Skeletal muscle satellite cell (primary cell): ENCODE measurements around the gene FBXW9.
A peak's percentile ranks its signal among the peaks of the same experiment; 100 is the strongest.
"Not testable (repeated sequence)": the region's sequence is repeated elsewhere in the genome, so short reads cannot be mapped to it uniquely, and the experiment has no call there.

ENCODE experiments used
- H3K27me3 ChIP-seq: 2 replicates; pipeline ENCODE4 v1.7.0; 2013; ENCODE audit warnings: low read length; ENCODE audit not compliant: control insufficient read depth, insufficient read depth
- H3K36me3 ChIP-seq: 2 replicates; pipeline ENCODE4 v1.7.0; 2013; ENCODE audit warnings: mild to moderate bottlenecking, control low read depth, low read length; ENCODE audit not compliant: insufficient read depth
- H3K4me1 ChIP-seq: 2 replicates; pipeline ENCODE4 v1.7.0; 2013; ENCODE audit warnings: low read length; ENCODE audit not compliant: control insufficient read depth, insufficient read depth
- H3K4me2 ChIP-seq: 2 replicates; pipeline ENCODE4 v1.7.0; 2013; ENCODE audit warnings: mild to moderate bottlenecking, low read length
- H3K4me3 ChIP-seq: 2 replicates; pipeline ENCODE4 v1.7.0; 2013; ENCODE audit warnings: low read length
- H3K9ac ChIP-seq: 2 replicates; pipeline ENCODE4 v1.7.0; 2013; ENCODE audit warnings: mild to moderate bottlenecking, low read depth, low read length, moderate library complexity
- H3K9me3 ChIP-seq: replicated peaks from 2 replicates; pipeline ENCODE4 v1.7.0; 2013; ENCODE audit warnings: mild to moderate bottlenecking, control low read depth, low read length

The FBXW9 gene

DNA sequence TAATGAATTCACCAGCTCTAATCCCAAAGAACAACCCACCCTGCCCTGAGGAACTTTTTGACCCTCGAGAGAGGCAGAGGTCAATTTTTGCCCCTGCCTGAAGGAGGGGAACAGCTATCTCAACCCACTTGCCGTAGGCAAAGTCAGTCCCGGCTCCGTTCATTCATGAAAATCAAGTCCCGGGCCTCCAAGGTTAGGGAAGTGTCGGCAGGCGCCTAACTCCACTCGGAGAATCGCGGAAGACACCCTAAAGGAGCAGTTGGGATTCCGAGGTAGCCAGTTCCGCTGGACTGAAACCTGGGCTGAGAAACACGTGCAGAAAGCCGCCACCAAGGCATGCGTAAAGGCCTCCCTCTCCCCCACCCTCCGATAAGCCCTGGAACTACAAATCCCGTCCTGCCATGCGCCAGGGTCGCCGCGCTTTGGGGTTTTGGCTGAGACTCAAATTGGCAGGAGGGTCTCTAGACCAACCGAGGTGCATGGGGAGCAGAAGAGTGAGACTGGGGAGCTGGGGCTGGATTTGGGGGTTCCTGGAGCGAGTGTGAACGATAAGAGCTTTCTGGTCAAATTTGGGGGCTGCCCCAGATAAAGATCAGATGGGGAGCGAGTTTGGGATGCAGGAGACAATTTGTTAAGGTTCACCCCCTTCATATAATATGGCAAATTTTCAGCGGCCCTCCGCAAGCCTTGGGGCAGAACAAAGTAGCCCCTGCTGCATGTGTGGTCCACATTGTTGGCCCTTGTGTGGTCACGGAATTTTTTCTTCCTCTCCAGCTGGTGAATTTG, 27.4 kb upstream of the FBXW9 start, which contains the start of gene TNPO2:
Gene TNPO2 (minus strand): TSS at position 292 of the 786 bp plus-strand sequence. CDS start 2,955 bp downstream, outside the sequence.
- Histone ChIP-seq H3K4me3 (peak within 1 kb of the TSS; percentile 88), H3K4me2 (peak within 1 kb of the TSS; percentile 97), H3K9me3 (no peaks in the 10 kb centered on the region), H3K9ac (peak within 1 kb of the TSS; percentile 91), H3K4me1 (peaks cover 19% of the 10 kb centered on the region), H3K36me3 (peaks cover 25% of the 10 kb centered on the region), H3K27me3 (no peaks in the 10 kb centered on the region)

DNA sequence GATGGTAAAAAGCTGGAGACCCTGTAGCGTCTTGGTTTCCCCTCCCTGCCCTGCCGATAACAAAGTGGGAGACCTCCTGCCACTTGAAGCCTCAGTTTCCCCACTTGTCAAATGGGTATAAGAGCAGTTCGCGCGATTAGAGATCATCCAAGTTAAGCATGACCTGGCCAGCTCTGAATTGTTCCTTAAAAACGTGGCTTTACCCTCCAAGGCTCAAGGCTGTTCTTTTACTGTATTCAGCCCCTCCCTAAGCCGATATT, 26.9 kb upstream of the FBXW9 start:
- Histone ChIP-seq H3K9me3 (no peaks in the 10 kb centered on the region), H3K27me3 (no peaks in the 10 kb centered on the region), H3K4me2 (peak overlapping the region; percentile 97), H3K9ac (peak overlapping the region; percentile 91), H3K4me3 (peak overlapping the region; percentile 88), H3K4me1 (peaks cover 24% of the 10 kb centered on the region), H3K36me3 (peaks cover 25% of the 10 kb centered on the region)

DNA sequence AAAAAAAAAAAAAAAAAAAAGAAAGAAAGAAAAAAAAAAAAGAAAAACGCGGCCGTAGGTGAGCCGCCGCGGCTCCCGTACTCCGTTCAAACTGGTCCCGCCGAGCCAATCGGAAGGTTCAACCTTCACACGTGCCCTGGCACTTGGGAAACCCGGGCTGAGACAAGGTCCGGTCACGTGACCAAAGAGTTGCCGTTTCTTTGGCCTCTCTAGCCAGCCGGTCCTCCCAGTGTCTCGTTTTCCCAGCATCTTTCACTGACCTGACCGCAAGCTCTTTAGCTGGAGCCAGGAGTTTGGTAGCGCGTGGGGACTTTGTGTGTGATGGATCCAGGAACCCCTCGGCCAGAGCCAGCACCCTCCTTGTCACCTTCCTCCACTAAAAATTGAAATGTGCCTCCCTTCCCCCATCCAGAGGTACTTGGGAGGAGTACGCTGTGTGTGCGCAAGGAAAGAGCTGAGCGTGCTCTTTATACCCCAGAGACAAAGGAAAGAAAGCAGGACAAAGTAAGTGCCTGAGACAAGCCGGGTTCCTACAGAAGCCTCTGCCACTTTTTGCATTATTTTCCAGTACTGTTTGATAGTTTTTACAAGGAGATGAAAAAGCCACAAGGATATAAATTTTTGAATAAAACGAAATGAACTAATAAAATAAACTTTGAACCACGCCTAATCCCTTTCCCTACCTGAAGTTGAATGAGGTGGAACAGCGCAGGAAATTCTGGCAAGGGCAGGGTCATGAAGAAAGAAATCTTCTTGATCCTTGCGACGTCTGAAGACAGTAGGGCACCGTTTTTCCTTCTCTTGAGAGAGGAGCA, 26.3 kb upstream of the FBXW9 start:
- H3K4me1 ChIP-seq, result peaks cover 26% of the 10 kb centered on the region
- H3K9ac ChIP-seq, result peak overlapping the region; percentile 91
- no peaks in the 10 kb centered on the region for H3K9me3 ChIP-seq
- peak overlapping the region; percentile 97 for H3K4me2 ChIP-seq
- peaks cover 24% of the 10 kb centered on the region for H3K36me3 ChIP-seq
- peak overlapping the region; percentile 88 for H3K4me3 ChIP-seq
- no peaks in the 10 kb centered on the region for H3K27me3 ChIP-seq

DNA sequence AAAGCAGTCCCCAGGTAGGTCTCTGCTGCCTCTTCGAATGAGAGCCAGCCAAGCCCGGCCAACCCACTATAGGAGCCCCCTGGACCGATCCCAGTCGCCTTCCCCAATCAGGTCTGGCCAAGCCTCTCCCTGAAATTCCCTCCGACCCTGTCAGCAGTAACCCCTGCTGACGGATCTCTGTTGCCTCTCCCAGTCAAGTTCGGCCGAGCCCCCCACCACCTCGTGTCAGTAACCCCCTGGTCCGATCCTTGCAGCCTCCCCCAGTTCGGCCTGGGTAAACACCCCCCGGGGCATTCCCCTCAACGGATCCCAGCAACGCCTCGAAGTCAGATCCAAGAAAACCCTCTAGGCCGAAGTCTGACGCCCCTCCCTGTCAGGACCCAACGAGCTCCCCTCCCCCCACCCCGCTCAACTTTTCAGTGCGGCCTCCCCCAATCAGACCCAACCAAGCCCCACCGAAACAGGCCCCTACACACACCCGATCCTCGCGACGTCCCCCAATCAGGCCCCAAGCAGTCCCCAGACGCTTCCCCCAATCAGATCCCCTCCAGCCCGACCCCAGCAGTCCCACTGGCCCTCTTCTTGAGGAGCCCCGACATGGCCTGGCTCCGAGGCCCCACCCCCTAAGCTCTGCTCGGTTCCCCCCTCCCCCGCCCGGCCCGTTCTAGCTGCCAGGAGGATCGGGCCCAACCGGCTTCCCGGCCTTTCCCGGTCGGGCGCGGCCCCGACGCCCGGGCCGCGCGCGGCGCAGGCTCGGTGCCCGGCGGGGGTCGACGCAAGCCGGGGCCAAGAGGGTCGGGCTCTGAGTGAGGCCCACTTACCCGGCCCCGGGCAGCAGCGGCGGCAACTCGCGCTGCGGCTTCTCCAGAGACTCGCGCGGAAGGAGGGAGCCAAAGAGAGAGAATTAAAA, 25.5 kb upstream of the FBXW9 start:
- Histone ChIP-seq H3K9me3 (no peaks in the 10 kb centered on the region), H3K4me2 (peak overlapping the region; percentile 100), H3K4me1 (peaks cover 26% of the 10 kb centered on the region), H3K4me3 (peak overlapping the region; percentile 88), H3K9ac (peak overlapping the region; percentile 91), H3K36me3 (peaks cover 27% of the 10 kb centered on the region), H3K27me3 (no peaks in the 10 kb centered on the region)

DNA sequence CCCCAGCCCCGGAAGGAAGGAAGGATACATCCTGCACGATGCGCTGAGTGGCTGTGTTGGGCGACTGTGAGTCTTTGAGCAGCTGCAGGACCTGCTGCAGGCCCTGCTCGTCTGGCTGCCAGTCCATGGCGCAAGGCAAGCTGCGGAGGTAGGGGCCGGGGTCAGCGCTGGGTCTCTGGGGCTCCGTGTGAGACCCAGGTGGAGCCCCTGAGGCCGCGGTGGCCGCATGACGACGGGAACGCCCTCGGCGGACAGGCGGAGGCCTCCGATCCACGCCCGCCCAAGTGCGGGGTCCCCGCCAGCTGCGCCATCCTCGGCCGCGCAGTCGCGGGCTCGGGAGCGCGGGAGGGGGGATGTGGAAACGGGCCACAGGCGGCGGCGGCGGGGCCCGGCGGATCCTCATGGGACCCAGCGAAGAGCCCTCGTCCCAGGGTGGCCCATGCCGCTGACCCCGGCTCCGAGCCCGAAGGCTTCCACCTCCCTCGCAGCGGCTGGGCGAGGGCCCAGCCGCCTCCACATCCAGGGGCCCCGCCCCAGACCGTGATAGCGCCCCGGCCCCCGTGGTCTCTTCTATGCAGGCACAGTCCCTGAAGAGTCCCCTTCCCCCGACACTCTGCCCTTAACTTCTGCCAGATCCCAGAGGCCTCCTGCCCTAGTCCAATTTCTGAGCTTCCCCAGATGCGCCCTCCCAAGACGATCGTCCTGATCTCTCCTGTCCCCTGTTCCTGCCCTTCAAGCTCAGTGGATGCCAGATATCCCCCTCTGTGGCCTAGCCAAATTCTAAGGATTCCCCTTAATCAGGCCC, 24.6 kb upstream of the FBXW9 start:
- H3K4me3 ChIP-seq, result peak overlapping the region; percentile 88
- H3K9me3 ChIP-seq, result no peaks in the 10 kb centered on the region
- H3K27me3 ChIP-seq, result no peaks in the 10 kb centered on the region
- H3K4me1 ChIP-seq, result peaks cover 26% of the 10 kb centered on the region
- H3K36me3 ChIP-seq, result peaks cover 30% of the 10 kb centered on the region
- peak overlapping the region; percentile 91 for H3K9ac ChIP-seq
- H3K4me2 ChIP-seq, result peak overlapping the region; percentile 100

DNA sequence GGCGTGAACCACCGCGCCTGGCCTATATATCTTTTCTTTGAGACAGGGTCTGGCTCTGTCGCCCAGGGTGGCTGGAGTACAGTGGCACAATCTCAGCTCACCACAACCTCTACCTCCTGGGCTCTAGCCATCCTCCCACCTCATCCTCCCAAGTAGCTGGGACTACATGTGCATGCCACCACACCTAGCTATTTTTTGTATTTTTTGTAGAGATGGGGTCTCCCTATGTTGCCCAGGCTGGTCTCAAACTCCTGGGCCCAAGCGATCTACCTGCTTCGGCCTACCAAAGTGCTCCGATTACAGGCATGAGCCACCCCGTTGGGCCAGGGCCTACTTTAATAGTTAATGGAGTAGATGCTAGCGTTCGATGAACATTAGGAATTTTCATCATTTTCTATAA, 23.9 kb upstream of the FBXW9 start:
- peak overlapping the region; percentile 91 for H3K9ac ChIP-seq
- H3K9me3 ChIP-seq, result no peaks in the 10 kb centered on the region
- peaks cover 37% of the 10 kb centered on the region for H3K36me3 ChIP-seq
- H3K4me3 ChIP-seq, result peak overlapping the region; percentile 88
- no peaks in the 10 kb centered on the region for H3K27me3 ChIP-seq
- peaks cover 26% of the 10 kb centered on the region for H3K4me1 ChIP-seq
- peak overlapping the region; percentile 100 for H3K4me2 ChIP-seq

DNA sequence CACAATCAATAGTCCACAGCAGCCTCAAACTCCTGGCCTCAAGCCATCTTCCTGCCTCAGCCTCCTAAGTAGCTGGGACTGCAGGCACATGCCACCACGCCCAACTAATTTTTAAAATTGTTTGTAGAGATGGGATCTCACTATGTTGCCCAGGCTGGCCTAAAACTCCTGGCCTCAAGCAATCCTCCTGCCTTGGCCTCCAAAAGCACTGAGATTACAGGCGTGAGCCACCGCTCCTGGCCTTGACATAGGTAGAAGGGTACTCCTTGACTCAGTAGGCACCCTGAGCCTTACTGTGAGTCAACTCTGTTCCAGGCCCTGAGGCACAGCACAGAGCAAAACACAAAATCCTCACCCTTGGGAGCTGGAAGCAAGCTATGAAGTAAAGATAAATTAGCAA, 19.5 kb upstream of the FBXW9 start:
- Histone ChIP-seq H3K27me3 (no peaks in the 10 kb centered on the region), H3K36me3 (peaks cover 74% of the 10 kb centered on the region), H3K4me1 (peaks cover 21% of the 10 kb centered on the region), H3K4me2 (no peak overlapping the region), H3K4me3 (no peak overlapping the region), H3K9me3 (no peaks in the 10 kb centered on the region), H3K9ac (no peak overlapping the region)

DNA sequence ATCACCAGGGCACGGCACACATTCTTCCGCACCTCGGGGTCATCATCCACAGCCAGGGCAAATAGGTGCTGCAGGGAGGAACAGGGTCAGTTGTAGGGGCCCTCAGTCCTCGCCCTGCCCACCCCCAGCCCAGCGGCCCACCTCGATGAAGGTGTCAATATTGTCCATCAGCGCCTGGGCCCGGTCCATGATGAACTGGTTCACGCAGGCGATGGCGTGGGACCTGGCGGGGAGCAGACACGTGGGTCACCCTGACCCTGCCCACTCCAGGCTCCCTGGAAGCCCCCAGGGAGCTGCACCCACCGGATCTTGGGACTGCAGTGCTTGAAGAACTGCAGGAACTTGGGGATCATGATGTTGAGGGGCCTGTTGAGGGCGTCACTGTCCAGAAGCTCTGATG, 18.7 kb upstream of the FBXW9 start:
- Histone ChIP-seq H3K4me3 (no peak overlapping the region), H3K27me3 (no peaks in the 10 kb centered on the region), H3K4me1 (peaks cover 13% of the 10 kb centered on the region), H3K9ac (no peak overlapping the region), H3K4me2 (no peak overlapping the region), H3K9me3 (no peaks in the 10 kb centered on the region), H3K36me3 (peaks cover 79% of the 10 kb centered on the region)

DNA sequence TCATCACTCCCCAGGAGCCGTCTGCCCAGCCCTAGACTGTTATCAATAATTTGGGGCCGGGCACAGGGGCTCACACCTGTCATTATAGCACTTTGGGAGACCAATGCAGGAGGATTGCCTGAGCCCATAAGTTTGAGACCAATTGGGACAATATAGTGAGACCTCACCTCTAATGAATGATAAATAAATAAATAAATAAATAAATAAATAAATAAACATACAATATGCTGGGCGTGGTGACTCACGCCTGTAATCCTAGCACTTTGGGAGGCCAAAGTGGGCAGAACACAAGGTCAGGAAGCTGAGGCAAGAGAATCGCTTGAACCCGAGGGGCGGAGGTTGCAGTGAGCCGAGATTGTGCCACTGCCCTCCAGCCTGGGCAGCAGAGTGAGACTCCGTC, 16.9 kb upstream of the FBXW9 start:
- H3K4me2 ChIP-seq, H3K27me3 ChIP-seq, H3K4me1 ChIP-seq, H3K9me3 ChIP-seq, H3K4me3 ChIP-seq, H3K9ac ChIP-seq: not testable (repeated sequence)
- H3K36me3 ChIP-seq, result peaks cover 81% of the 10 kb centered on the region

DNA sequence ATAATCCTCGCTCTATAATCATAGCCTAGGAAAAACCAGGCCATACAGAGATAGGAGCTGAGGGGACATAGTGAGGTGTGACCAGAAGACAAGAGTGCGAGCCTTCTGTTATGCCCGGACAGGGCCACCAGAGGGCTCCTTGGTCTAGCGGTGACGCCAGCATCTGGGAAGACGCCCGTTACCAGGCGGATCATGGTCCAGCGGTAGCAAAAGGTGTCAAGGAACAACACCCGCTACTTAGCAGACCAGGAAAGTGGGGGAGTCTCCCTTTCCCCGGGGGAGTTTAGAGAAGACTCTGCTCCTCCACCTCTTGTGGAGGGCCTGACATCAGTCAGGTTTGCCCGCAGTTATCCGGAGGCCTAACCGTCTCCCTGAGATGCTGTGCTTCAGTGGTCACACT, 15.6 kb upstream of the FBXW9 start:
- not testable (repeated sequence) for H3K4me2 ChIP-seq, H3K4me3 ChIP-seq, H3K9ac ChIP-seq, H3K27me3 ChIP-seq, H3K4me1 ChIP-seq, H3K9me3 ChIP-seq
- peaks cover 77% of the 10 kb centered on the region for H3K36me3 ChIP-seq
